ENCODE results near the gene TMEM161A.
"Not testable (repeated sequence)": the region's sequence is repeated elsewhere in the genome, so short reads cannot be mapped to it uniquely, and the experiment has no call there.

The TMEM161A gene

DNA sequence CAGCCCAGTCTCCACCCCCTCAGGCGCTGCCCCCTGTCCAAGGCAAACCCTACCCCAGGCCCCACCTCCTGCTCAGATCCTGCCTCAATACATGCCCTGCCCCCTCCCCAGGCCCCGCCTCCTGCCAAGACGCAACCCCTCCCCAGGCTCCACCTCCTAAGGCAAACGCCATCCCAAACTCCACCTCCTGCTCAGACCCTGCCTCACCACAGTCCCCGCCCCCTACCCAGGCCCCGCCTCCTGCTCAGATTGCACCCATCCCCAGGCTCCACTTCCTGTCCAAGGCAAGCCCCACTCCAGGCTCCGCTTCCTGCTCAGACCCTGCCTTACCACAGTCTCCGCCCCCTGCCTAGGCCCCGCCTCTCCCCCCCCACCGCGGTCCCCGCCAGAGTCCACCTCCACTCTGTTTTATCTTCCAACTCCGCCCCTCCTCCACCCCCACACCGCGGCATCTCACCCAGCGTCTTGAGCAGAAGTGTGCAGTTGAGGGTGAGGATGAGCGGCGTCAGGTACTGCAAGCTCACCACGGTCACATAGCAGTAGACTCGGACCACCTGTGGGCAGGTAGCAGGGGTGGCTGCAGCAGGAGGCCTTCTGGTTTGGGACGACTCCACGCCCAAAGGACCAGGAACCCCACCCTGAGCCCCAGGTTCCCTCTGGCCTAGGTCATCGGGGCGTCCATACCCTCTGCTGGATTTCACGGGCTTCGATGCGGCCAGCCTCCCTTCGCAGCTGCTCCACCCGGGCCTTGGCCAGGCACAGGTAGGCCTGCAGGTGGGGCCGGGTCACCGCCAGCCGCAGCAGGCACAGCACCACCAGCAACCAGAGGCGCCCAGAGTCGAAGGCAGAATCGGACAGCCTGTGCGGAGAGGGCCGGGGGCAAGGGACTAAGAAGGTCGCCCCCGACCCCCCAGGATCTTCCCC lies 17.7 kb downstream of the TMEM161A start:
- FAIRE-seq, result no peak

GRCh38 chr19:19119325-19120237 lies 18.7 kb downstream of the TMEM161A start:
- no peak for FAIRE-seq

GRCh38 chr19:19115954-19116353 lies 22.3 kb downstream of the TMEM161A start:
- FAIRE-seq, result no peak

- no peak for FAIRE-seq
Measured at GRCh38 chr19:19113040-19113626, 25.1 kb downstream of the TMEM161A start.

GRCh38 chr19:19111967-19112580 lies 26.2 kb downstream of the TMEM161A start:
- FAIRE-seq, result no peak

GRCh38 chr19:19111136-19111835 lies 27.0 kb downstream of the TMEM161A start:
- no peak for FAIRE-seq

GRCh38 chr19:19110410-19111135 lies 27.7 kb downstream of the TMEM161A start:
- FAIRE-seq, result no peak

GRCh38 chr19:19109601-19110000 lies 28.7 kb downstream of the TMEM161A start:
- FAIRE-seq, result no peak

DNA sequence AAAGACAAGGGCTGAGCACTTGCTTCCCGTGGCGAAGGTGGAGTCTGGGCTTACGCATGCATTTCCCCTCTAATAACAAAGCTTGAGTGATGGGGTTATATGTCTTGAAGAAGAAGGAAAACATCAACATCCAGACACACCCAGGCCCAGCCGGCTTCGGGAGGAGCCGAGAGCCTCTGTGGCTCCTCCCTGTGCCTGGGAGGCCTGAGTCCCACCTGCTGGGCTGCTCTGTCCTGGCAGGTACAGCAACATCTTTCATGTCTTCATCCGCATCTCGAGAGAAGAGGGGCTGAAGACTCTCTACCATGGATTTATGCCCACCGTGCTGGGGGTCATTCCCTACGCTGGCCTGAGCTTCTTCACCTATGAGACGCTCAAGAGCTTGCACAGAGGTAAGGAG lies 30.6 kb downstream of the TMEM161A start:
- no peak for FAIRE-seq

DNA sequence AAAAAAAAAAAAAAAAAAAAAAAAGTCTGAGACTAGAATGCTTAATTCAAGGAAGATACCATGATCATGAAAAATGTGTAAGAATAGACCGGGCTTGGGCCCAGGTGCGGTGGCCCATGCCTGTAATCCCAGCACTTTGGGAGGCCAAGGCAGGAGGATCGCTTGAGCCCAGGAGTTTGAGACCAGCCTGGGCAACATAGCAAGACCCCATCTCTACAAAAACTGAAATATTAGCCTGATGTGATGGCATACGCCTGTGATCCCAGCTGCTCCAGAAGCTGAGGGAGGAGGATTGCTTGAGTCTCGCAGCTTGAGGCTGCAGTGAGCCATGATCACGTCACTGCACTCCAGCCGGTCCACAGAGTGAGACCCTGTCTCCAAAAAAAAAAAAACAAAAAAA lies 31.3 kb downstream of the TMEM161A start:
- FAIRE-seq, result not testable (repeated sequence)

- no peak for FAIRE-seq
Measured at GRCh38 chr19:19106056-19106551, 32.2 kb downstream of the TMEM161A start.

- no peak for FAIRE-seq
Measured at GRCh38 chr19:19105365-19106055, 32.8 kb downstream of the TMEM161A start.

DNA sequence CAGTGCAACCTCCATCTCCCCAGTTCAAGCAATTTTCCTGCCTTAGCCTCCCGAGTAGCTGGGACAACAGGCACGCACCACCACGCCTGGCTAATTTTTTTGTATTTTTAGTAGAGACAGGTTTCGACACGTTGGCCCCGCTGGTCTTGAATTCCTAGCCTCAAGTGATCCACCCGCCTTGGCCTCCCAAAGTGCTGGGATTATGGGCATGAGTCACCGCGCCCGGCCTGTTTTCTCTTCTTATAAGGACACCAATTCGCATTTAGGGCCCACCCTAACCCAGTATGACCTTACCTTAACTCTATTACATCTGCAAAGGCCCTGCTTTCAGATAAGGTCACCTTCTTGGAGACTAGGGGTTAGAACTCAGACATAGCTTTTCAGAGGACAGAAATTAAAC lies 35.1 kb downstream of the TMEM161A start:
- no peak for FAIRE-seq

DNA sequence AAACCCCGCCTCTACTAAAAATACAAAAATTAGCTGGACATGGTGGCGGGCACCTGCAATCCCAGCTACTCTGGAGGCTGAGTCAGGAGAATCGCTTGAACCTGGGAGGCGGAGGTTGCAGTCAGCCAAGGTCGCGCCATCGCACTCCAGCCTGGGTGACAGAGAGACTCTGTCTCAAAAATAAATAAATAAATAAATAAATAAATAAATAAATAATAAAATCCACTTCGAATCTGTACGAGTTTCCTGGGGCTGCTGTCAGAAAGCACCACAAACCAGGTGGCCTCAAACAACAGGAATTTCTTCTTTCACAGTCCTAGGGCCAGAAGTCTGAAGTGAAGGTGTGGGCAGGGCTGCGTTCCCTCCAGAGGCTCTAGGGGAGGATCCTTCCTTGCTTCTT lies 35.7 kb downstream of the TMEM161A start:
- FAIRE-seq, result not testable (repeated sequence)

DNA sequence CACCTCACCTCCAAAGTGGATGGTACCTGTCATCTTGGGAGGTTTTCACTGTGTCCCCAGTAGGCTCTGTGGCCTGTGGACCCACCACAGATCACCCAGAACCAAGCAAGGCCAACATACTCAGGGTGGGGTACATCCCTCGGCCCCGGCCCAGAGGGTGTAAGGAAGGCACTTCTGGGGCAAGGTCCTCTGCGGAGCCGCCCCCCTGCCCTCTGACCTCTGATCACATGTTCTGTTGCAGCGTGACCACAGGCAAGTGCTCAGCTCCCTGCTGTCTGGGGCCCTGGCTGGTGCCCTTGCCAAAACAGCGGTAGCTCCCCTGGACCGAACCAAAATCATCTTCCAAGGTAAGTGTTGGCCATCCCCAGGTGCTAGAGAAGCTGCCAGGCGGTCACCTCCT lies 36.7 kb downstream of the TMEM161A start:
- FAIRE-seq, result no peak

GRCh38 chr19:19098703-19099632 lies 39.3 kb downstream of the TMEM161A start:
- FAIRE-seq, result no peak

GRCh38 chr19:19098084-19098702 lies 40.1 kb downstream of the TMEM161A start:
- FAIRE-seq, result no peak
